Stomach (tissue), 4 donors: ENCODE measurements around the gene TYK2.

Experiments used
- POLR2A ChIP-seq, 4 donors: fragments of 450-650 bp; IDR thresholded peaks; one replicate each; pipeline ENCODE4 v1.6.1; 2016; ENCODE audit warnings: antibody characterized with exemption in 4 of 4, control low read depth in 2 of 4, mild to moderate bottlenecking in 1 of 4, moderate library complexity in 1 of 4
- TF ChIP-seq, protein P1 (sequence below), 7 experiments: fragments of 450-650 bp in 4 of 7; fragments of 200-600 bp in 3 of 7; sonication (generic) in 3 of 7; IDR thresholded peaks; one replicate each; pipeline ENCODE4 v1.5.1; 2016 to 2019; ENCODE audit warnings: antibody characterized with exemption in 7 of 7, control low read depth in 2 of 7, mild to moderate bottlenecking in 1 of 7

DNA sequence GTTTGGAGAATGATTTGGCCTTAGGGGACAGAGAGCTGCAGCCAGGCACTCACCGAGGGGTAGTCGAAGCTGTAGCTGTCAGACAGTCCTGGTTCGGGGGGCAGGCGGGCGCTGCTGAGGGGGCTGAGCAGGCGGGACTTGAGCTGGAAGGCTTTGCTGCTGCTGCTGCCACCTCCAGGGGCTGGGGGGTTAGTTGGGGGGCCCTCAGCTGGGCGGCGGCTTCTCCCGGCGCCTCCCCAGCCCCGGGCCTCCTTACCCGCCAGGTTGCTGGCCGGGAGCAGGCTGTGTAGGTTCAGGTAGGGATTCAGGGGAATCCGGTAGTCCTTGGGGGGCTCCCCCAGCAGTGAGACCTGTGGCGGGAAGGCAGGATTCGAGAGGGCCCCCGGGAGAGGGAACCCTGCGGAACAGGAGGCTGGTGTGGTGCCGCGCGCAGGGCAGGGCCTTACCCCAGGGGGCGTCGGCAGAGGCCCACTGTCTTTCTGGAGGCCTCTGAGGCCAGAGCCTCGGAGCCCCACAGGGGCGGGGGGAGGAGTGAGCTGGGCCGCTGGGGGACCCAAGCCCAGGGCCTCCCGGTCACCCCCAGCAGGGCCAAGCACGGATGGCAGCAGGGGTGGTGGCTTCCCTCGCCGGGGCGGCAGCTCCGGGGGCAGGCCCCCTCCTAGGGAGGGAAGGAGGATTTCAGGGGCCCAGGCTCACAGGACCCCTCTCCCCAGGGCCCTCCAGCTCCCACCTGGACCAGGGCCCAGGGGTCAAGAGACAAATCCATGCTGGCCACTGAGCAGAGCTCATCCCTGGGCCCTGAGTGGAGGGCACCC is 59.6 kb downstream of the TYK2 start:
- TF ChIP-seq, protein P1, sequence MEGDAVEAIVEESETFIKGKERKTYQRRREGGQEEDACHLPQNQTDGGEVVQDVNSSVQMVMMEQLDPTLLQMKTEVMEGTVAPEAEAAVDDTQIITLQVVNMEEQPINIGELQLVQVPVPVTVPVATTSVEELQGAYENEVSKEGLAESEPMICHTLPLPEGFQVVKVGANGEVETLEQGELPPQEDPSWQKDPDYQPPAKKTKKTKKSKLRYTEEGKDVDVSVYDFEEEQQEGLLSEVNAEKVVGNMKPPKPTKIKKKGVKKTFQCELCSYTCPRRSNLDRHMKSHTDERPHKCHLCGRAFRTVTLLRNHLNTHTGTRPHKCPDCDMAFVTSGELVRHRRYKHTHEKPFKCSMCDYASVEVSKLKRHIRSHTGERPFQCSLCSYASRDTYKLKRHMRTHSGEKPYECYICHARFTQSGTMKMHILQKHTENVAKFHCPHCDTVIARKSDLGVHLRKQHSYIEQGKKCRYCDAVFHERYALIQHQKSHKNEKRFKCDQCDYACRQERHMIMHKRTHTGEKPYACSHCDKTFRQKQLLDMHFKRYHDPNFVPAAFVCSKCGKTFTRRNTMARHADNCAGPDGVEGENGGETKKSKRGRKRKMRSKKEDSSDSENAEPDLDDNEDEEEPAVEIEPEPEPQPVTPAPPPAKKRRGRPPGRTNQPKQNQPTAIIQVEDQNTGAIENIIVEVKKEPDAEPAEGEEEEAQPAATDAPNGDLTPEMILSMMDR (IDR thresholded peaks at IDR 0.05): no peak
- no peak for TF ChIP-seq POLR2A (IDR thresholded peaks at IDR 0.05)
